GM12878 (cell line): ENCODE measurements around the gene SIPA1. TPM values are rescaled to one million over a fixed set of nuclear protein-coding genes. Genes with fewer than 3 reads are reported as not detected.

Experiments used
- ATAC-seq: fragments of 200-7000 bp; cut with Tn5 transposase; 3 replicates; pipeline ENCODE4 v1.9.1; 2020; ENCODE audit warnings: mild to moderate bottlenecking, moderate library complexity
- BruUV-seq: library from RNA; stranded (reverse); fragments of 400-500 nt; replicated peaks from 2 replicates; lab custom pipeline; 2021; lab: Mats Ljungman, UMichigan
- CTCF ChIA-PET: fragments of 300-600 bp; sonication (Branson Sonifier 250); formaldehyde crosslinking; extraction: SDS; loops from one replicate; lab custom pipeline; 2021; ENCODE audit warnings: inconsistent platforms; lab: Yijun Ruan, JAX
- POLR2A ChIA-PET: fragments of 350-600 bp; formaldehyde crosslinking; extraction: SDS; loops from one replicate; lab custom pipeline; 2021; ENCODE audit warnings: inconsistent platforms; lab: Charles Lee
- RAD21 ChIA-PET: fragments of 300-600 bp; sonication (Branson Sonifier 250); formaldehyde crosslinking; loops from one replicate; lab custom pipeline; 2023; ENCODE audit warnings: antibody characterized with exemption; ENCODE audit not compliant: unreplicated experiment; lab: Charles Lee
- SMC1A ChIA-PET: fragments of 300-600 bp; sonication (Branson Sonifier 250); formaldehyde crosslinking; loops from one replicate; lab custom pipeline; 2023; ENCODE audit not compliant: unreplicated experiment, uncharacterized antibody; lab: Charles Lee
- DNase-seq: peaks from one replicate; pipeline ENCODE4 v3.0.0-alpha.2; 2011; ENCODE audit warnings: low read depth, low spot score
- FAIRE-seq: peaks from 3 replicates; lab custom pipeline; 2011; peaks lifted over from hg19 to GRCh38; lab: Jason Lieb, UNC
- H2AFZ ChIP-seq: 2 replicates; pipeline ENCODE4 v1.6.0; 2011; ENCODE audit warnings: low read depth, low read length, control low read depth; ENCODE audit not compliant: control insufficient read depth
- H3K27ac ChIP-seq: 2 replicates; pipeline ENCODE4 v1.5.1; 2011; ENCODE audit warnings: control low read depth; ENCODE audit not compliant: control insufficient read depth, insufficient read depth
- H3K27me3 ChIP-seq, 2 experiments: replicated peaks in 1 of 2; 2 replicates each; pipeline versions ENCODE4 v1.6.0 to v1.6.1; 2011; ENCODE audit warnings: low read length in 1 of 2; ENCODE audit not compliant: control insufficient read depth in 2 of 2, insufficient read depth in 2 of 2
- H3K36me3 ChIP-seq, 2 experiments: 2 replicates each; pipeline ENCODE4 v1.5.1; 2011; ENCODE audit warnings: low read length in 1 of 2; ENCODE audit not compliant: control insufficient read depth in 2 of 2, insufficient read depth in 2 of 2
- H3K4me1 ChIP-seq: 2 replicates; pipeline ENCODE4 v1.6.1; 2011; ENCODE audit warnings: mild to moderate bottlenecking, low read length, moderate library complexity, mixed read lengths; ENCODE audit not compliant: control insufficient read depth, insufficient read depth
- H3K4me2 ChIP-seq: 2 replicates; pipeline ENCODE4 v1.6.0; 2011; ENCODE audit warnings: control low read depth; ENCODE audit not compliant: control insufficient read depth, insufficient read depth
- H3K4me3 ChIP-seq: fragments of 200-600 bp; sonication (generic); 2 replicates; pipeline ENCODE4 v1.5.1; 2016
- H3K79me2 ChIP-seq: 2 replicates; pipeline ENCODE4 v1.6.0; 2011; ENCODE audit warnings: low read length; ENCODE audit not compliant: control insufficient read depth, insufficient read depth
- H3K9ac ChIP-seq: 2 replicates; pipeline ENCODE4 v1.8.0; 2011; ENCODE audit warnings: low read length, control low read depth, mixed read lengths; ENCODE audit not compliant: control insufficient read depth, insufficient read depth
- H3K9me3 ChIP-seq: replicated peaks from 3 replicates; pipeline ENCODE4 v1.5.1; 2011; ENCODE audit warnings: mild to moderate bottlenecking, low read length; ENCODE audit not compliant: control insufficient read depth, insufficient read depth
- H4K20me1 ChIP-seq: 2 replicates; pipeline ENCODE4 v1.6.0; 2011; ENCODE audit not compliant: control insufficient read depth, insufficient read depth
- ETV6 ChIP-seq, 2 experiments: fragments of 450-650 bp in 1 of 2; IDR thresholded peaks in 1 of 2; conservative IDR thresholded peaks in 1 of 2; 2 replicates each; pipeline ENCODE4 v1.6.1; 2014; ENCODE audit warnings: antibody characterized with exemption in 1 of 2, borderline replicate concordance in 1 of 2, low read depth in 1 of 2, mild to moderate bottlenecking in 1 of 2, moderate library complexity in 1 of 2
- IKZF2 ChIP-seq, 2 experiments: fragments of 450-650 bp; IDR thresholded peaks; 2 replicates each; pipeline ENCODE4 v1.6.1; 2017; ENCODE audit warnings: mild to moderate bottlenecking in 2 of 2, moderate library complexity in 2 of 2
- NFIC ChIP-seq: IDR thresholded peaks from 2 replicates; pipeline ENCODE4 v1.6.1; 2012; ENCODE audit warnings: low read depth, mild to moderate bottlenecking, inconsistent platforms, low read length, moderate library complexity
- PKNOX1 ChIP-seq: fragments of 450-650 bp; IDR thresholded peaks from 2 replicates; pipeline ENCODE4 v1.6.1; 2016; ENCODE audit warnings: mild to moderate bottlenecking
- RELB ChIP-seq: fragments of 450-650 bp; IDR thresholded peaks from 2 replicates; pipeline ENCODE4 v1.6.1; 2017; ENCODE audit warnings: low read depth, mild to moderate bottlenecking, moderate library complexity
- WGBS: methylation state at CpG from one replicate; pipeline ENCODE4 v1.1.6; 2016; ENCODE audit warnings: low lambda C conversion rate; ENCODE audit not compliant: insufficient replicate concordance, insufficient coverage; ENCODE audit errors: missing lambda C conversion rate; 5-methylcytosine and 5-hydroxymethylcytosine counted together
- in situ Hi-C: fragments of 300-500 bp; cut with MboI; formaldehyde crosslinking; loops from 9 replicates; pipeline ENCODE4 v1.14.3; 2018; ENCODE audit warnings: mixed read lengths
- intact Hi-C: fragments of 100-400 bp; cut with micrococcal nuclease; formaldehyde crosslinking; loops from one replicate; pipeline ENCODE4 v1.14.2; 2022; ENCODE audit not compliant: unreplicated experiment
- polyA plus RNA-seq, 11 experiments: library from polyadenylated mRNA; depleted of rRNA in 4 of 11; unstranded in 6 of 11; stranded (reverse) in 5 of 11; fragments of >200 nt; fragmentation: Nextera tagmentation in 4 of 11; fragmentation: Illumina TruSeq in 1 of 11; extraction: Ambion mirVana in 4 of 11; extraction: Trizol in 1 of 11; gene quantifications; 1 replicate in 1 of 11; 2 replicates in 10 of 11; pipeline versions ENCODE4 v1.2.1 to v1.2.3, GENCODE V29; 2011 to 2016; ENCODE audit warnings: inconsistent platforms in 2 of 11, missing spikeins in 2 of 11, low read depth in 1 of 11
- total RNA-seq, 4 experiments: library from RNA; depleted of rRNA in 3 of 4; stranded (reverse); fragments of >200 nt in 3 of 4; fragmentation: Illumina TruSeq in 1 of 4; extraction: Trizol in 1 of 4; gene quantifications; 2 replicates each; pipeline versions ENCODE4 v1.2.1 to v1.2.3, GENCODE V29; 2013 to 2021
- TF ChIP-seq, protein P1 (sequence below): fragments of 450-650 bp; IDR thresholded peaks from 2 replicates; pipeline ENCODE4 v1.6.1; 2017; ENCODE audit warnings: borderline replicate concordance

The SIPA1 gene
- total and polyA plus RNA-seq, 10 of the 15 experiments (the other 5 are each of a cell fraction or from before 2014, with no cell fraction given), result 1.0 to 139 (median 33.4) TPM

- Histone ChIP-seq H4K20me1 (no peaks in the 10 kb centered on the region), H3K79me2 (no peaks in the 10 kb centered on the region), H3K27me3 (no peaks in the 10 kb centered on the region), H3K9ac (no peak overlapping the region), H3K36me3 (no peaks in the 10 kb centered on the region), H3K4me1 (no peaks in the 10 kb centered on the region), H2AFZ (no peak overlapping the region), H3K4me3 (no peak overlapping the region), H3K9me3 (no peaks in the 10 kb centered on the region), H3K27ac (no peak overlapping the region), H3K4me2 (no peak overlapping the region)
- FAIRE-seq (no peak), ATAC-seq (no peak), DNase-seq (no peak)
- RAD21 ChIA-PET, result no interaction called here
- no TSS peak for BruUV-seq
- intact Hi-C loops, result no loop called here
- in situ Hi-C loops, result no loop called here
- 50% methylated on average over 2 of the region's 2 CpGs for WGBS
- CTCF ChIA-PET, result interaction anchor here (0.7 to 1.2 kb wide), 2 partner anchors 33 to 336 kb away, joined by 3 read pairs; no protein-coding TSS in a partner anchor
- SMC1A ChIA-PET, result interaction anchor here (1.2 kb wide), 1 partner anchor 35 kb away, joined by 3 read pairs; the partner anchor contains the start of gene SIPA1
- TF ChIP-seq IKZF2 (IDR thresholded peaks at IDR 0.05) (no peak), RELB (no peak), NFIC (no peak), PKNOX1 (no peak), ETV6 (conservative IDR thresholded peaks at IDR 0.05 in 1 of 2, IDR thresholded peaks at IDR 0.05 in 1 of 2; ENCODE audit: borderline replicate concordance in 1 of 2, low read depth in 1 of 2) (no peak)
- TF ChIP-seq, protein P1, sequence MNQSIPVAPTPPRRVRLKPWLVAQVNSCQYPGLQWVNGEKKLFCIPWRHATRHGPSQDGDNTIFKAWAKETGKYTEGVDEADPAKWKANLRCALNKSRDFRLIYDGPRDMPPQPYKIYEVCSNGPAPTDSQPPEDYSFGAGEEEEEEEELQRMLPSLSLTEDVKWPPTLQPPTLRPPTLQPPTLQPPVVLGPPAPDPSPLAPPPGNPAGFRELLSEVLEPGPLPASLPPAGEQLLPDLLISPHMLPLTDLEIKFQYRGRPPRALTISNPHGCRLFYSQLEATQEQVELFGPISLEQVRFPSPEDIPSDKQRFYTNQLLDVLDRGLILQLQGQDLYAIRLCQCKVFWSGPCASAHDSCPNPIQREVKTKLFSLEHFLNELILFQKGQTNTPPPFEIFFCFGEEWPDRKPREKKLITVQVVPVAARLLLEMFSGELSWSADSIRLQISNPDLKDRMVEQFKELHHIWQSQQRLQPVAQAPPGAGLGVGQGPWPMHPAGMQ, result no peak
- POLR2A ChIA-PET, result interaction anchor here (1.2 kb wide), 1 partner anchor 34 kb away, joined by 4 read pairs; no protein-coding TSS in a partner anchor
Observed at GRCh38 chr11:65672982-65673381, 35.1 kb downstream of the SIPA1 start.
